HEK293T (cell line): ENCODE data around the gene KRTAP9-1.

ENCODE experiments used
- CTCF ChIA-PET: fragments of 350-600 bp; formaldehyde crosslinking; extraction: SDS; loops from one replicate; lab custom pipeline; 2021; ENCODE audit warnings: antibody characterized with exemption, inconsistent platforms; lab: Yijun Ruan, JAX
- POLR2A ChIA-PET: fragments of 350-600 bp; formaldehyde crosslinking; extraction: SDS; loops from one replicate; lab custom pipeline; 2020; ENCODE audit warnings: antibody characterized with exemption, inconsistent platforms; lab: Yijun Ruan, JAX
- DNase-seq: peaks from one replicate; pipeline ENCODE4 v3.0.0; 2012; ENCODE audit warnings: mixed read lengths; ENCODE audit errors: extremely low spot score
- ARNT ChIP-seq: fragments of 450-650 bp; IDR thresholded peaks from 2 replicates; pipeline ENCODE4 v1.6.1; 2017; ENCODE audit warnings: mild to moderate bottlenecking
- BHLHE40 ChIP-seq: fragments of 450-650 bp; IDR thresholded peaks from 2 replicates; pipeline ENCODE4 v1.6.1; 2016; ENCODE audit warnings: mild to moderate bottlenecking, moderate library complexity, borderline replicate concordance
- CTBP1 ChIP-seq: fragments of 450-650 bp; IDR thresholded peaks from 2 replicates; pipeline ENCODE4 v1.6.1; 2016; ENCODE audit warnings: borderline replicate concordance
- ELF4 ChIP-seq: fragments of 450-650 bp; IDR thresholded peaks from 2 replicates; pipeline ENCODE4 v1.6.1; 2017; ENCODE audit warnings: antibody characterized with exemption
- FOXA1 ChIP-seq: fragments of 450-650 bp; IDR thresholded peaks from 2 replicates; pipeline ENCODE4 v1.6.1; 2016; ENCODE audit warnings: mild to moderate bottlenecking
- FOXK2 ChIP-seq: fragments of 450-650 bp; IDR thresholded peaks from 2 replicates; pipeline ENCODE4 v1.6.1; 2016; ENCODE audit warnings: mild to moderate bottlenecking
- FOXM1 ChIP-seq: fragments of 450-650 bp; IDR thresholded peaks from 2 replicates; pipeline ENCODE4 v1.6.1; 2017; ENCODE audit warnings: mild to moderate bottlenecking, borderline replicate concordance
- HDGF ChIP-seq: fragments of 450-650 bp; IDR thresholded peaks from 2 replicates; pipeline ENCODE4 v1.6.1; 2017; ENCODE audit warnings: antibody characterized with exemption, borderline replicate concordance
- L3MBTL2 ChIP-seq: fragments of 450-650 bp; conservative IDR thresholded peaks from 2 replicates; pipeline ENCODE4 v1.6.1; 2016; ENCODE audit warnings: mild to moderate bottlenecking
- LEF1 ChIP-seq: fragments of 450-650 bp; IDR thresholded peaks from 2 replicates; pipeline ENCODE4 v1.6.1; 2017; ENCODE audit warnings: mild to moderate bottlenecking, borderline replicate concordance
- NFRKB ChIP-seq: fragments of 450-650 bp; IDR thresholded peaks from 2 replicates; pipeline ENCODE4 v1.6.1; 2016; ENCODE audit warnings: mild to moderate bottlenecking, moderate library complexity
- SP1 ChIP-seq: fragments of 450-650 bp; IDR thresholded peaks from 2 replicates; pipeline ENCODE4 v1.6.1; 2017
- SUZ12 ChIP-seq: fragments of 450-650 bp; IDR thresholded peaks from 2 replicates; pipeline ENCODE4 v1.6.1; 2016; ENCODE audit warnings: mild to moderate bottlenecking
- TARDBP ChIP-seq: fragments of 450-650 bp; IDR thresholded peaks from 2 replicates; pipeline ENCODE4 v1.6.1; 2016
- ZNF384 ChIP-seq: fragments of 450-650 bp; IDR thresholded peaks from 2 replicates; pipeline ENCODE4 v1.6.1; 2016
- TF ChIP-seq, protein P1 (sequence below): fragments of 450-650 bp; IDR thresholded peaks from 2 replicates; pipeline ENCODE4 v1.6.1; 2016

KRTAP9-1 gene

DNA sequence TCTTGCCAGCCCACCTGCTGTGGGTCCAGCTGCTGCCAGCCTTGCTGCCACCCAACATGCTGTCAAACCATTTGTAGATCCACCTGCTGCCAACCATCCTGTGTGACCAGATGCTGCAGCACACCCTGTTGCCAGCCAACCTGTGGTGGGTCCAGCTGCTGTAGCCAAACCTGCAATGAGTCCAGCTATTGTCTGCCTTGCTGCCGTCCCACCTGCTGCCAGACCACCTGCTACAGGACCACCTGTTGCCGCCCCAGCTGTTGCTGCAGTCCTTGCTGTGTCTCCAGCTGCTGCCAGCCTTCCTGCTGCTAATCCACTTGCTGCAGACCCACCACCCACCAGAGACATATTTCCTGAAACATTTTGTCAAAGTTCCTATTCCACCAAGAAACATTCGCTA, 641 bp downstream of the KRTAP9-1 start:
- TF ChIP-seq SUZ12 (no peak), NFRKB (no peak), LEF1 (no peak), FOXA1 (no peak), FOXM1 (no peak), CTBP1 (no peak), FOXK2 (no peak), L3MBTL2 (no peak), ELF4 (no peak), SP1 (no peak), TARDBP (no peak), BHLHE40 (no peak), ZNF384 (no peak), HDGF (no peak), ARNT (no peak)
- TF ChIP-seq, protein P1, sequence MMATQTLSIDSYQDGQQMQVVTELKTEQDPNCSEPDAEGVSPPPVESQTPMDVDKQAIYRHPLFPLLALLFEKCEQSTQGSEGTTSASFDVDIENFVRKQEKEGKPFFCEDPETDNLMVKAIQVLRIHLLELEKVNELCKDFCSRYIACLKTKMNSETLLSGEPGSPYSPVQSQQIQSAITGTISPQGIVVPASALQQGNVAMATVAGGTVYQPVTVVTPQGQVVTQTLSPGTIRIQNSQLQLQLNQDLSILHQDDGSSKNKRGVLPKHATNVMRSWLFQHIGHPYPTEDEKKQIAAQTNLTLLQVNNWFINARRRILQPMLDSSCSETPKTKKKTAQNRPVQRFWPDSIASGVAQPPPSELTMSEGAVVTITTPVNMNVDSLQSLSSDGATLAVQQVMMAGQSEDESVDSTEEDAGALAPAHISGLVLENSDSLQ, result no peak
- no peak for DNase-seq
- CTCF ChIA-PET, result no interaction called here
- POLR2A ChIA-PET, result no interaction called here

DNA sequence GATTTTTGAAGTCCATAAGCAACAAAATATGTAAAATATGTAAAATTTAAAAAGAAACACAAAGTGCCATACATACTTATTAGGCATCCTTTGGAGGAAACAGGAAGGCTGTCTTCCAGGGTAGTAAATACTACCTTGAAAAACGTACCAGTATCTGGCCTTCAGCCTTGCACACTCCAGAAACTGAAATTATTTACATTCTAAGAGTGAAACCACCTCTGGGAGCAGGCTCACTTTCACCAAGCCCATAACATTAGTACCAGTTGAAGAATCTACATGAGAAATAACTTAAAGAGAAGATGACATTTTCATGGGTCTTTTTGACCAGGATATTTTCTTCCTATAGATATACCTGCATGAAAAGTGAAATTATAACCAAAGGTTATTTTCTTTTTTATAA, 6.4 kb downstream of the KRTAP9-1 start:
- POLR2A ChIA-PET, result no interaction called here
- CTCF ChIA-PET, result no interaction called here
- TF ChIP-seq L3MBTL2 (no peak), FOXK2 (no peak), NFRKB (no peak), ZNF384 (no peak), BHLHE40 (no peak), HDGF (no peak), LEF1 (no peak), FOXA1 (no peak), ARNT (no peak), SP1 (no peak), TARDBP (no peak), ELF4 (no peak), FOXM1 (no peak)
- TF ChIP-seq, protein P1, result no peak
- no peak for DNase-seq

DNA sequence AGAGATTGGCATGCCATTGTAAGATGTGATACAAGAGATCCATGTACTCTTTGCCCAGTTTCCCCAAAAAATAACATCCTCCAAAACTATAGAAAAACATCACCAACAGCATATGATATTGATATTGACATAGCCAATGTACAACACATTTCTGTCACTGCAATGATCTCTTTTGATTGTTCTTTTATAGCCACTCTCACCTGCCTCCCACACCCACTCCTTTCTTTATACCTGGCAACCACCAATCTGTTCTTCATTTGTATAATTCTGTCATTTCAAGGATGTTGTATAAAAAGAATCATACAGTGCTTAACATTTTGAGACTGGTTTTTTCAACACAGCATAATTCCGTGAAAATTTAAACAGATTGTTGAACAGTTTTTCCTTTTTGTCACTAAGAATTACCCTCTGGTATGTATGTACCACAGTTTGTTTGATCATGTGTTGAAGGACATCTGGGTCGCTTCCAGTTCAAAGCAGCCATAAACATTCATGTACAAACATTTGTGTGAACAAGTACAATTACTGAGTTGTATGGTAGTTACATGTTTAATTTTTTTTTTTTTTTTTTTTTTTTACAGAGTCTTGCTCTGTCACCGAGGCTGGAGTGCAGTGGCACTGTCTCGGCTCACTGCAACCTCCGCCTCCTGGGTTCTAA, 9.9 kb downstream of the KRTAP9-1 start:
- CTCF ChIA-PET, result no interaction called here
- TF ChIP-seq NFRKB (no peak), SUZ12 (no peak), CTBP1 (no peak), LEF1 (no peak), FOXM1 (no peak), ARNT (no peak), BHLHE40 (no peak)
- DNase-seq, result no peak
- POLR2A ChIA-PET, result no interaction called here

GRCh38 chr17:41211845-41212466, 22.3 kb downstream of the KRTAP9-1 start:
- ChIA-PET POLR2A (no interaction called here), CTCF (no interaction called here)
- TF ChIP-seq ARNT, result no peak
- no peak for TF ChIP-seq FOXM1
- no peak for TF ChIP-seq FOXK2
- no peak for TF ChIP-seq LEF1
- no peak for TF ChIP-seq ZNF384
- no peak for TF ChIP-seq SP1
- DNase-seq, result no peak

DNA sequence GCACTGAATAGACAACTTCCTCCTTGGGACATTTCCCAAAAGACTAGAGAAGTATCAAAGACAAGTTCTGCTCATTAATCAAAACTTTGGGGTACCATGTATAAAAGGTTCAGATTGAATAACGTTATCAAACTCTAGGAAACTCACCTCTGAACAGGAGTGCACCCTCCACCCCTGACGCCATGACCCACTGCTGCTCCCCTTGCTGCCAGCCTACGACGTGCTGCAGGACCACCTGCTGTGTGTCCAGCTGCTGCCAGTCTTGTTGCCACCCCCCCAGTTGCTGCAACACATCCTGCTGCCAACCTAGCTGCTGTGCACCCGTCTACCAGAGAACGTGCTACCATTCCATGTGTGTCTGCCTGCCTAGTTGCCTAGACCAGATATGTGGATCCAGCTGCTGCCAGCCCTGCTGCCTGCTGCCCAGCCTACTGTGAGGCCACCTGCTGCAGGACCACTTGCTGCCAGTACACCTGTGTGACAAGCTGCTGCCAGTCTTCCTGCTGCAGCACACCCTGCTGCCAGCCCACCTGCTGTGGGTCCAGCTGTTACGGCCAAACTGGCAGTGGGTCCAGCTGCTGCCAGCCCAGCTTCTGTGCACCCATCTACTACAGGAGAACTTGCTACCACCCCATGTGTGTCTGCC, 23.0 kb downstream of the KRTAP9-1 start:
- no peak for DNase-seq
- TF ChIP-seq ELF4, result no peak
- TF ChIP-seq SP1, result no peak
- no peak for TF ChIP-seq FOXM1
- no peak for TF ChIP-seq HDGF
- TF ChIP-seq LEF1, result no peak
- TF ChIP-seq, protein P1, result no peak
- TF ChIP-seq CTBP1, result no peak
- TF ChIP-seq FOXA1, result no peak
- no peak for TF ChIP-seq BHLHE40
- TF ChIP-seq TARDBP, result no peak
- no peak for TF ChIP-seq SUZ12
- TF ChIP-seq FOXK2, result no peak
- ChIA-PET POLR2A (no interaction called here), CTCF (no interaction called here)

DNA sequence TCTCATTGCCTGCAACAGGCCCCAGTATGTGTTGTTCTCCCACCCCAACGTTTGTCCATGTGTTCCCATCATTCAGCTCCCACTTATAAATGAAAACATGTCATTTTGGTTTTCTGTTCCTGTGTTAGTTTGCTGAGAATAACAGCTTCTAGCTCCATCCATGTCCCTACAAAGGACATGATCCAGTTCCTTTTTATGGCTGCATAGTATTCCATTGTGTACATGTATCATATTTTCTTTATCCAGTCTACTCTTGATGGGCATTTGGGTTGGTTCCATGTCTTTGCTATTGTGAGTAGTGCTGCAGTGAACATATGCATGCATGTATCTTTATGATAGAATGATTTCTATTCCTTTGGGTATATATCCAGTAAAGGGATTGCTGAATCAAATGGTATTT, 26.0 kb downstream of the KRTAP9-1 start:
- no peak for DNase-seq
- TF ChIP-seq FOXA1 (no peak), BHLHE40 (no peak), NFRKB (no peak)
- POLR2A ChIA-PET, result no interaction called here
- CTCF ChIA-PET, result no interaction called here
